Activated effector memory CD4-positive, alpha-beta T cell treated with anti-CD3 and anti-CD28 coated beads, Interleukin-2, amount 50 U/mL, for 16 hours (primary cell): Measurements from ENCODE around the gene CD300A.

Source experiments
- DNase-seq: peaks from one replicate; pipeline ENCODE4 v3.0.0-alpha.2; 2020

CD300A gene

DNA sequence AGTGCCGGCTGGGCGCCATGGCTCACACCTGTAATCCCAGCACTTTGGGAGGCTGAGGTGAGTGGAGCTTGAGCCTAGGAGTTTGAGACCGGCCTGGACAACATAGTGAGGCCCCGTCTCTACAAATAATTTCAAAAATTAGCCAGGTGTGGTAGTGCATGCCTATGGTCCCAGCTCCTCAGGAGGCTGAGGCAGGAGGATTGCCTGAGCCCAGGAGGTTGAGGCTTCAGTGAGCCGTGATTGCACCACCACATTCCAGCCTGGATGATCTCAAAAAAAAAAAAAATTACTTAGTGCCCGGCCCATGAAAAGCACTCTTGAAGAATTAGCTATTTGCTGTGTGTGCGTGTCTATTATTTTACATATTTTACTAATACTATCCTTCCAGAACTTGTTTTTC lies 24.9 kb upstream of the CD300A start:
- DNase-seq: no peak

DNA sequence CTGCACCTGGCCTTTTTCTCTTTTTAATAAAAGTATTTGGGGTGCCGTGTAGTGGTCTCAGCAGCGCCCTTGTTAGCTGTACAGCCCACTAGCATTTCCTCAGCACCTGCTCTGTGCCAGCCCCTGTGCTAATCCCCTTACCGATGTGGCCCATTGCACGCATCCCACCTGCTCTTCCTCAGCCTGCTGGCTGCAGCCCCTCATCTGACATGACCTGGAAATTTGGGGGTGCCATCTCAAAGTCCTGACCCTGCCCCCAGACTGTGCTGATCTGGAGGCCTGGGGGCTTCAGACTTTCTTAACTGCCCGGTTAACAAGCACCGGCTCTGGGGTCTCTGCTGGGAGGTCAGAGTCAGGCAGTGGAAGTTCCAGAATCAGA lies 24.2 kb upstream of the CD300A start:
- DNase-seq: no peak

- no peak for DNase-seq
These were observed 23.5 kb upstream of the CD300A start for GRCh38 chr17:74442670-74443515.

GRCh38 chr17:74443516-74444296 lies 22.7 kb upstream of the CD300A start:
- DNase-seq: no peak

- DNase-seq: no peak
These were observed 22.0 kb upstream of the CD300A start for GRCh38 chr17:74444406-74444805.

- no peak for DNase-seq
These were observed 21.3 kb upstream of the CD300A start for GRCh38 chr17:74445158-74445557.

DNA sequence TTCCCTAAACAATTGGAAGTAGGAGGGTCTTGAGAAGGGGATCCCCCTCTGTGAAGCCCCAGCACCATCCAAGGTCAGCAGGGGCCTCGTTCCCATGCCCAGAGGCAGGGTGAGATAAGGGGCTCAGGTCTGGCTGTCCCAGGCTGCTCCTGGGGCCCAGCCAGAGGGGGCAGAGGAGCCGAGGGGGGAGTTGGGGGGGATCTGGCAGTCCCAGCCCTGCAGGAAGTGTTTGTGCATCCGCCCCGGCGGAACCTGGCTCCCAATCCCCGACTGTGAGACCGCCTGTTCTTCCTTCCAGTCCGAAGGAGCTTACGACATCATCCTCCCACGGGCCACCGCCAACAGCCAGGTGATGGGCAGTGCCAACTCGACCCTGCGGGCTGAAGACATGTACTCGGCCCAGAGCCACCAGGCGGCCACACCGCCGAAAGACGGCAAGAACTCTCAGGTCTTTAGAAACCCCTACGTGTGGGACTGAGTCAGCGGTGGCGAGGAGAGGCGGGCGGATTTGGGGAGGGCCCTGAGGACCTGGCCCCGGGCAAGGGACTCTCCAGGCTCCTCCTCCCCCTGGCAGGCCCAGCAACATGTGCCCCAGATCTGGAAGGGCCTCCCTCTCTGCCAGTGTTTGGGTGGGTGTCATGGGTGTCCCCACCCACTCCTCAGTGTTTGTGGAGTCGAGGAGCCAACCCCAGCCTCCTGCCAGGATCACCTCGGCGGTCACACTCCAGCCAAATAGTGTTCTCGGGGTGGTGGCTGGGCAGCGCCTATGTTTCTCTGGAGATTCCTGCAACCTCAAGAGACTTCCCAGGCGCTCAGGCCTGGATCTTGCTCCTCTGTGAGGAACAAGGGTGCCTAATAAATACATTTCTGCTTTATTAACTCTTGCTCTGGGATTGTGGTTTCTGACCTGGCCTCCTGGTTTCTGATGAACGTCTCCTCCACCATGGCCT lies 19.6 kb upstream of the CD300A start:
- no peak for DNase-seq

DNA sequence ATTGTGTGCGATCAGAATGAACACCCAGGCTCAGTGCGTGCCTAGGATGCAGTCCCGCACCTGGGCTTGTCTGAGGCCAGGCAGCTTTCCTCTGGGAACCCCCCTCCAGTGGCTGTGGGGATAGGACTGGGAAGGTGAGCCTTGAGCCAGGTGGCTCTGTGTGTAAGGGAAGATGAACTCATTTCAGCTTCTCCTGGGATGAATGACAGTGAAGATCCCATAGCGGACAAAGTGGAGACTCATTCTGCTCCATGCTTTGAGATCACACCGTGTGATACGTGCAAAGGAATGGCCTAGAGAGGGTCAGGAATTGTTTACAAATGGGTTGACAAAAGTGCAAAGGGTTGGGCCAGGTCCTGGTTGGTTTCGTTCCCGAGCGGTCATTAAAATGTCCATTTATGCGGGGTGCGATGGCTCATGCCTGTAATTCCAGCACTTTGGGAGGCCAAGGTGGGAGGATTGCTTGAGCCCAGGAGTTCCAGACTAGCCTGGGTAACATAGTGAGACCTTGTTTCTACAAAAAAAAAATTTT lies 18.7 kb upstream of the CD300A start:
- DNase-seq: no peak

- no peak for DNase-seq
These were observed 17.7 kb upstream of the CD300A start for GRCh38 chr17:74448756-74449155.

DNA sequence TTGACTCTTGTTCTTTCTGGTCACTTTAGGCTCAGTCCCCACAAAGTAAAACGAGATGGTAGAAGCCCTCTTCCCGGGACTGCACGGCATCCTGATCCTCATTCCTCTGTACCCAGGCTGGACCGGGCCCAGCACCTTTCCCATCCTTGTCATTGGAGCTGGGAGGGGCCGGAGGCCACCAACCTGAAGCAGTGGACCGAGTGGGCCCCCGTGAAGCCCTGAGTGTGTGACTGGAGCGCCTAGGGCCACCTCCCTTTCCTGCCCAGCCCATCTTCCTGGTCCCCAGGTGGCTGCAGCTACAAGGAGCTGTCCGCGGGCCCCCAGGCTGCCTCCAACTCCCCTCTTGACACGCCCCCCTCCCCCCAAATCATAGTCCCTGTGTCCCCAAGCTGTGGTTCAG lies 17.1 kb upstream of the CD300A start:
- DNase-seq: no peak

DNA sequence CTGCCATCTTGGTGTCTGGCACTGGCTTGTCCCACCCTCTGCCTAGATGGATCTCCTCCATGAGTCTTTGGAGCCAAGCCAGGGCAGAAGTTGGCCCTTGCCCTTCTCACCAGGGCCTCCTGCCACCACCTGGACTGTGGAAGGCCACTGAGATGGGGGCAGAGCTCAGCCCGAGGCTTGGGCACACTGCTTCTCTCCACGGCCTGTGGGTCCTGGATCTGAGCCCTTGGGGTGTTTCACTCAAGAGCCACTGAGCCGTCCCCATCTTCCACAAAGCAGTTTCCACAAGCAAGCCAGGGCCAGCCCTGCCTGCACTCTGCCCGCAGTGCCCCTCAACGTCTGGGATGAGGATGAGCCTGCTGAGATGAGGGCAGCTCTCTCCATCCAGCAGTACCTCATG lies 16.7 kb upstream of the CD300A start:
- no peak for DNase-seq

- no peak for DNase-seq
These were observed 16.2 kb upstream of the CD300A start for GRCh38 chr17:74450231-74450630.

GRCh38 chr17:74450925-74451403 lies 15.5 kb upstream of the CD300A start:
- DNase-seq: no peak

GRCh38 chr17:74451557-74451956 lies 14.9 kb upstream of the CD300A start:
- no peak for DNase-seq

DNA sequence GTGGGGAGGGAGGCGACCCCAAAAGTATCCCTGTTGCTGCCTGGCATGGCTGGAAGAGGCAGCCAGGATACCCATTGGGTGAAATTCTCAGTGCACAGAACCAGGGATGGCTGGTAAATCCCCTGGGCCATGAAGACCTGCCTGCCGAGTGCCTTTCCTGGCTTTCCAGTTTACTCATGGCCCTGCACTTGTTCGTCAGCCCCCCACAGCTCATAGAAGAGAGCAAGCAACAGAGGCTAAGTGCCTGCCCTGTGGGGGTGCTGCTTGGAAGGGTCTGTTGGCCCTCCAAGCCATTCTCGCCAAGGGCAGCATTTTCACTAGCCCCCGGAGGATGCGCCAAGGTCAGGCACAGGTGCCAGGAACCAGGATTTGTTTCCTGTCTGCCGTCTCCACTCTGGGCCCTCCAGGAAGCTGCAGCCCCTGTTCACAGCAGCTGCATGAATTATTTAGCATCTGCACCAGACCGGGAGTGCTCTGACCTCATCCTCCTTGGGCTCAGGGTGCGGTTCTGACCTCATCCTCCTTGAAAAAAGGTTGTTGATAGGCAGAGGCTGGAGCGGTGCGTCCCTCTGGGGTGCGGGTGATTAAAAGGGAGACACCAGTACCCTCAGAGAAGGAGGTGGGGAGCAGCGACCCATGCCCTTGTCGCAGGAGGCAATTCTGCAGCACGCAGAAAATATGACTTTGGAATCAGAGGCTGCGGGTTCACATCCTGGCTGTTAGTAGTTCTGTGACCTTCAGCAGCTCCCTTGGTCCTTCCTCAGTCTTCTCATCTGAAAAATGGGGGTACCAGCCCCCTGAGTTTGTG lies 14.2 kb upstream of the CD300A start:
- no peak for DNase-seq

GRCh38 chr17:74452841-74453661 lies 13.4 kb upstream of the CD300A start:
- no peak for DNase-seq

DNA sequence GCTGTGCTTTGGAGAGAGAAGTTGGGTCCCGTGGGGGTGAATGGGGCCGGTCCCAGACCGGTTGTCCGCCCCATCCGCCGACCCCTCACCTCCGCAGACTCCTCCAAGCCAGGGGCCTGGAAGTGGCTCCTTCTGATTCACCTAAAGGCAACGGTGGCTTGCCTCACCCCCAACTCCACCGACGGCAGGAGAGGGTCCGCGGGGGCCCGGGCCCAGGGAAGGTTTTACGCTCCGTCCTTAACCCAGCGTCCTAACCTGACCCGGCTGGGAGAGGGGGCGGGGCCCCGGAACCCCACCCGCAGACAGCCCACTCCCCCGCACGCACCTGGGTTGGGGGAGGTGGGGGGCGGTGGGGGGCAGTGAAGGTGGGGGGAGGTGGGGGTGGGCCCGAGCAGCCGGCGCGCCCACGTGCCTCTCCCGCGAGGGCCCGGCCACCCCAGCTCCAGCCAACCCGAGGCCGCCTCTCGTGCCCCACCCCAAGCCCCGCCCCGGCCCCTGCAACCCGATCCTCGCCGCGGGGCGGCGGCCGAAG lies 12.7 kb upstream of the CD300A start:
- DNase-seq: peak; percentile 87

DNA sequence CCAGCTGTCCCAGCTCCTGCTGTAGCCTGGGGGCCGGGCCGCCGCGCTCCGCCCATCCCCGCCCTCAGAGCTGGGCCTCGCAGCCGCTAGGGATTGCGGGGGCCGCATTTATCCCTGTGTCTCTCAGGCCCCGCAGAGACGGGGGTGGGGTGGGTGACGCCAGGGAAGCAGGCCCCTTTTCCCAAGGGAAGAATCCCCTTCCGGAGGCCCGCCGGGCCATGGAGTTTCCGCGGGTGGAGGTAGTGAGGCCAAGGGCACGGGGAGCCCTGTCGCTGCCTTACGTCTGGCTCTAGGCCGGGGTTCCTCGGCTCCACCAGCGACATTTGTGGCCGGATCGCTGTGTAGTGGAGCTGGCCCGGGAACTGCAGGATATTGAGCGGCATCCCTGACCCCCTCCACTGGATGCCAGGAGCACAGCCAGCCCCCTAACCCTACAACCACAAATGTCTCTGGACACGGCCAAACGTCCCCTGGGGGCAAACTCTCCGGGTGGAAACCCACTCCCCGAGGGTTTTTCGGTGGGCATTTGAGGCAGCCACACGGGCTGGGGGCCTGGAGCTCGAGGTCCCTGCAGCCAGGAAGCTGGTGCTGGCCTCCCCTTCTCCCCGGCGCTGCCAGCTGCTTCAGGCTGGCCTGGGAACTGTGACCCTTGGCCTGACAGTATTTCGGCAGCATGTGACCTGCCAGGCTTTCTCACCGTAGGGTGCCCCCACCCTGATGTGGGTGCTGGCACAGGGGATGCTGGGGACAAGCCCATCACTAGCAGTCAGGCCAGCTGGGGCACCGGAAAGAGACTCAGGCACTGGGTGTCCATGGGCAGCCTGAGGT lies 12.0 kb upstream of the CD300A start:
- DNase-seq: no peak

DNA sequence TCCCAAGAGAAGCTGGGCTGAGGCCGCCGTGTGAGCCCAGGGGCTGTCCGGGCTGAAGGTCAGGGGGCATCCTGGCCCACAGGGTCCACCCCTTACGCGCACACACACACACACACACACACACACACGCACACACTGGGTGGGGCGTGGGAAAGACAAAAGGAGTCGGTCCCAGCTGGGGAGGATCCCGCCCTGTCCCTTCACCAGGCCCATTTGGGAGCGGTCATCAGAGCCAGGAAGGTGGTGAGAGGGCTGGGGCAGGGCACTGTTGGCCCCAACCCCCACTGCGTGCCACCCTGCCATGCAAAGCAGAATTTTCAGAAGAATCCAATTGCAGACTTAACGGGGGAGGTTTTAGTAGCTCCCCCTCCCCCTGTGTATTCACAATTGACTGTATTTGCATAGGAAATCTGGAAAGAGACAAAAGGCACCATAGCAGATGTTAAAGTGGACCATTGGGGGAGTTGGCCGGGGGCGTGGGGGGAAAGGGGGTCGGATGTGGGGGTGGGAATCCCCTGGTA lies 11.3 kb upstream of the CD300A start:
- DNase-seq: no peak
